HEK293 (cell line): ENCODE results near the gene TRAF4.

ENCODE experiments used
- BCL11A ChIP-seq: fragments of 450-650 bp; formaldehyde crosslinking; IDR thresholded peaks from 2 replicates; pipeline ENCODE4 v1.5.1; 2016; ENCODE audit warnings: low read depth, missing biosample characterization, missing genetic modification characterization
- BCL11B ChIP-seq: fragments of 450-650 bp; formaldehyde crosslinking; IDR thresholded peaks from 2 replicates; pipeline ENCODE4 v1.5.1; 2016; ENCODE audit warnings: low read depth, missing biosample characterization, missing genetic modification characterization
- CTCF ChIP-seq: fragments of 450-650 bp; formaldehyde crosslinking; IDR thresholded peaks from 2 replicates; pipeline ENCODE4 v1.5.1; 2016; ENCODE audit warnings: missing biosample characterization, missing genetic modification characterization
- ELK4 ChIP-seq: IDR thresholded peaks from 2 replicates; pipeline ENCODE4 v1.6.1; 2011; ENCODE audit warnings: mild to moderate bottlenecking, low read depth, low read length, borderline replicate concordance
- GLIS1 ChIP-seq: fragments of 450-650 bp; formaldehyde crosslinking; IDR thresholded peaks from 2 replicates; pipeline ENCODE4 v1.5.1; 2016; ENCODE audit warnings: missing biosample characterization, missing genetic modification characterization
- GLIS2 ChIP-seq: fragments of 450-650 bp; formaldehyde crosslinking; IDR thresholded peaks from 2 replicates; pipeline ENCODE4 v1.5.1; 2016; ENCODE audit warnings: missing biosample characterization, missing genetic modification characterization
- OVOL3 ChIP-seq: fragments of 450-650 bp; formaldehyde crosslinking; IDR thresholded peaks from 2 replicates; pipeline ENCODE4 v1.5.1; 2016; ENCODE audit warnings: missing biosample characterization, missing genetic modification characterization
- SCRT2 ChIP-seq: fragments of 450-650 bp; formaldehyde crosslinking; IDR thresholded peaks from 2 replicates; pipeline ENCODE4 v1.5.1; 2016; ENCODE audit warnings: missing biosample characterization, missing genetic modification characterization
- WT1 ChIP-seq: fragments of 450-650 bp; formaldehyde crosslinking; IDR thresholded peaks from 2 replicates; pipeline ENCODE4 v1.5.1; 2016; ENCODE audit warnings: missing biosample characterization, missing genetic modification characterization
- ZBTB1 ChIP-seq: fragments of 450-650 bp; formaldehyde crosslinking; IDR thresholded peaks from 2 replicates; pipeline ENCODE4 v1.5.1; 2016; ENCODE audit warnings: missing biosample characterization, missing genetic modification characterization
- ZBTB21 ChIP-seq: fragments of 450-650 bp; formaldehyde crosslinking; IDR thresholded peaks from 2 replicates; pipeline ENCODE4 v1.5.1; 2017; ENCODE audit warnings: missing biosample characterization, missing genetic modification characterization
- ZFP37 ChIP-seq: fragments of 450-650 bp; formaldehyde crosslinking; IDR thresholded peaks from 2 replicates; pipeline ENCODE4 v1.5.1; 2016; ENCODE audit warnings: missing biosample characterization, missing genetic modification characterization
- ZFP69B ChIP-seq: fragments of 450-650 bp; formaldehyde crosslinking; IDR thresholded peaks from 2 replicates; pipeline ENCODE4 v1.5.1; 2016; ENCODE audit warnings: missing biosample characterization, missing genetic modification characterization
- ZIC2 ChIP-seq: fragments of 450-650 bp; formaldehyde crosslinking; IDR thresholded peaks from 2 replicates; pipeline ENCODE4 v1.5.1; 2016; ENCODE audit warnings: missing biosample characterization, missing genetic modification characterization
- ZNF2 ChIP-seq: fragments of 450-650 bp; formaldehyde crosslinking; IDR thresholded peaks from 2 replicates; pipeline ENCODE4 v1.5.1; 2016; ENCODE audit warnings: missing biosample characterization, missing genetic modification characterization
- ZNF223 ChIP-seq: fragments of 450-650 bp; formaldehyde crosslinking; IDR thresholded peaks from 2 replicates; pipeline ENCODE4 v1.5.1; 2016; ENCODE audit warnings: missing biosample characterization, missing genetic modification characterization
- ZNF513 ChIP-seq: fragments of 450-650 bp; IDR thresholded peaks from 2 replicates; pipeline ENCODE4 v1.5.1; 2018; ENCODE audit warnings: missing biosample characterization, missing genetic modification characterization
- ZNF529 ChIP-seq: fragments of 450-650 bp; formaldehyde crosslinking; IDR thresholded peaks from 2 replicates; pipeline ENCODE4 v1.5.1; 2017; ENCODE audit warnings: missing genetic modification characterization, missing biosample characterization; ENCODE audit not compliant: insufficient replicate concordance
- ZNF558 ChIP-seq: fragments of 450-650 bp; formaldehyde crosslinking; IDR thresholded peaks from 2 replicates; pipeline ENCODE4 v1.5.1; 2016; ENCODE audit warnings: missing biosample characterization, missing genetic modification characterization
- ZNF571 ChIP-seq: fragments of 450-650 bp; formaldehyde crosslinking; IDR thresholded peaks from 2 replicates; pipeline ENCODE4 v1.5.0; 2017; ENCODE audit warnings: missing biosample characterization, missing genetic modification characterization
- ZNF585B ChIP-seq: fragments of 450-650 bp; formaldehyde crosslinking; IDR thresholded peaks from 2 replicates; pipeline ENCODE4 v1.5.1; 2016; ENCODE audit warnings: missing biosample characterization, missing genetic modification characterization
- ZNF600 ChIP-seq: fragments of 450-650 bp; formaldehyde crosslinking; IDR thresholded peaks from 2 replicates; pipeline ENCODE4 v1.5.1; 2016; ENCODE audit warnings: missing biosample characterization, missing genetic modification characterization
- ZNF623 ChIP-seq: fragments of 450-650 bp; formaldehyde crosslinking; IDR thresholded peaks from 2 replicates; pipeline ENCODE4 v1.5.1; 2016; ENCODE audit warnings: missing biosample characterization, missing genetic modification characterization
- ZNF626 ChIP-seq: fragments of 450-650 bp; sonication (Bioruptor Pico); formaldehyde crosslinking; IDR thresholded peaks from 2 replicates; pipeline ENCODE4 v1.5.1; 2018; ENCODE audit warnings: missing biosample characterization, missing genetic modification characterization, inconsistent platforms
- ZNF629 ChIP-seq: fragments of 450-650 bp; formaldehyde crosslinking; IDR thresholded peaks from 2 replicates; pipeline ENCODE4 v1.5.1; 2017; ENCODE audit warnings: missing biosample characterization, missing genetic modification characterization
- ZNF664 ChIP-seq: fragments of 450-650 bp; formaldehyde crosslinking; IDR thresholded peaks from 2 replicates; pipeline ENCODE4 v1.5.1; 2016; ENCODE audit warnings: missing biosample characterization, missing genetic modification characterization
- ZNF704 ChIP-seq: fragments of 450-650 bp; formaldehyde crosslinking; IDR thresholded peaks from 2 replicates; pipeline ENCODE4 v1.5.1; 2016; ENCODE audit warnings: missing biosample characterization, missing genetic modification characterization
- ZNF843 ChIP-seq: fragments of 450-650 bp; formaldehyde crosslinking; IDR thresholded peaks from 2 replicates; pipeline ENCODE4 v1.5.1; 2016; ENCODE audit warnings: missing biosample characterization, missing genetic modification characterization
- ZSCAN4 ChIP-seq: fragments of 450-650 bp; formaldehyde crosslinking; IDR thresholded peaks from 2 replicates; pipeline ENCODE4 v1.5.1; 2017; ENCODE audit warnings: missing biosample characterization, missing genetic modification characterization
- ZSCAN5A ChIP-seq: fragments of 450-650 bp; formaldehyde crosslinking; IDR thresholded peaks from 2 replicates; pipeline ENCODE4 v1.5.1; 2016; ENCODE audit warnings: missing biosample characterization, missing genetic modification characterization

Gene TRAF4

GRCh38 chr17:28725166-28725659 is 18.6 kb upstream of the TRAF4 start (continued):
- TF ChIP-seq ZNF629 (tag by site-specific recombination) (peak; percentile 92), WT1 (tag by site-specific recombination) (no peak; the same call in 1 of the 2 replicates), ZFP69B (peak; percentile 13; the same call in 1 of the 2 replicates), OVOL3 (0 out of 2 replicates have a peak, but pooled peaks have one; percentile 51), ZNF223 (tag by site-specific recombination) (no peak), ZNF704 (tag by site-specific recombination) (no peak), ZIC2 (tag by site-specific recombination) (no peak), ZNF664 (tag by site-specific recombination) (no peak), BCL11A (tag by site-specific recombination) (peak; percentile 100), ZNF843 (peak; percentile 33), ZSCAN5A (tag by site-specific recombination) (0 out of 2 replicates have a peak, but pooled peaks have one; percentile 22), ZNF558 (tag by site-specific recombination) (no peak), BCL11B (tag by site-specific recombination) (peak; percentile 95), ZNF585B (tag by site-specific recombination) (no peak), SCRT2 (tag by site-specific recombination) (no peak), ZFP37 (tag by site-specific recombination) (peak; percentile 66; the same call in 1 of the 2 replicates), ZNF2 (tag by site-specific recombination) (peak; percentile 75; the same call in 1 of the 2 replicates), GLIS2 (no peak), CTCF (peak; percentile 68), ZNF600 (tag by site-specific recombination) (peak; percentile 72), ZSCAN4 (tag by site-specific recombination) (no peak; the same call in none of the 2 replicates), ZNF513 (tag by site-specific recombination) (no peak), ZNF529 (no peak), ZNF623 (tag by site-specific recombination) (peak; percentile 2; the same call in 1 of the 2 replicates), GLIS1 (tag by site-specific recombination) (no peak), ZBTB21 (tag by site-specific recombination) (peak; percentile 50), ZNF571 (no peak), ZNF626 (tag by site-specific recombination) (no peak), ELK4 (no peak), ZBTB1 (no peak)
